Measurements from ENCODE around the gene HIRA. TPM values are rescaled to one million over a fixed set of nuclear protein-coding genes. Genes with fewer than 3 reads are reported as not detected.

Gene HIRA
- total RNA-seq, 1 experiment from 2014 or later: 51.0 TPM

GRCh38 chr22:19356708-19357269 lies 74.7 kb downstream of the HIRA start:
- ChIA-PET CTCF (no interaction called here), POLR2A (no interaction called here)
- no peak for DNase-seq (ENCODE audit: low spot score)
- no peak for TF ChIP-seq FOXK1 (CRISPR knock-in tag; IDR thresholded peaks at IDR 0.05)
- TF ChIP-seq NFATC4 (CRISPR knock-in tag; IDR thresholded peaks at IDR 0.05): no peak
- TF ChIP-seq CREM (CRISPR knock-in tag; IDR thresholded peaks at IDR 0.05): no peak
- no peak for TF ChIP-seq NR1H2 (CRISPR knock-in tag; IDR thresholded peaks at IDR 0.05)
- no peak for TF ChIP-seq FOXP4 (CRISPR knock-in tag; IDR thresholded peaks at IDR 0.05)
- TF ChIP-seq GABPB1 (CRISPR knock-in tag; IDR thresholded peaks at IDR 0.05): no peak
- TF ChIP-seq NR3C1 (CRISPR knock-in tag; conservative IDR thresholded peaks at IDR 0.05; ENCODE audit: low read depth): no peak
- TF ChIP-seq NR2C2 (CRISPR knock-in tag; IDR thresholded peaks at IDR 0.05): no peak
- no peak for TF ChIP-seq MLX (CRISPR knock-in tag; IDR thresholded peaks at IDR 0.05)
- no peak for TF ChIP-seq KAT7 (CRISPR knock-in tag; IDR thresholded peaks at IDR 0.05; ENCODE audit: borderline replicate concordance)
- TF ChIP-seq ZNF219 (CRISPR knock-in tag; IDR thresholded peaks at IDR 0.05; ENCODE audit: borderline replicate concordance): no peak
- TF ChIP-seq ESRRA (CRISPR knock-in tag; IDR thresholded peaks at IDR 0.05; ENCODE audit: borderline replicate concordance): no peak
- TF ChIP-seq ATF1 (CRISPR knock-in tag; IDR thresholded peaks at IDR 0.05): no peak
- no peak for TF ChIP-seq FOXP1 (CRISPR knock-in tag; IDR thresholded peaks at IDR 0.05; ENCODE audit: borderline replicate concordance)
- no peak for TF ChIP-seq E2F4 (CRISPR knock-in tag; IDR thresholded peaks at IDR 0.05; ENCODE audit: borderline replicate concordance, low read depth)
- TF ChIP-seq ZBTB21 (CRISPR knock-in tag; IDR thresholded peaks at IDR 0.05; ENCODE audit: borderline replicate concordance): no peak
- no peak for TF ChIP-seq RORB (CRISPR knock-in tag; IDR thresholded peaks at IDR 0.05)
- TF ChIP-seq ZSCAN18 (CRISPR knock-in tag; IDR thresholded peaks at IDR 0.05): no peak
- TF ChIP-seq NFYB (CRISPR knock-in tag; conservative IDR thresholded peaks at IDR 0.05; ENCODE audit: low read depth): no peak
- TF ChIP-seq MXD4 (CRISPR knock-in tag; IDR thresholded peaks at IDR 0.05; ENCODE audit: borderline replicate concordance): no peak
- Mint-ChIP-seq H3K9me3 (no peaks in the 10 kb centered on the region), H3K27me3 (ENCODE audit: low read depth) (no peaks in the 10 kb centered on the region), H3K27ac (no peak overlapping the region), H3K4me1 (no peaks in the 10 kb centered on the region), H3K4me3 (no peak overlapping the region), H3K36me3 (peaks cover 49% of the 10 kb centered on the region)
- no peak for ATAC-seq

GRCh38 chr22:19355413-19356157 lies 75.9 kb downstream of the HIRA start:
- ChIA-PET POLR2A (no interaction called here), CTCF (no interaction called here)
- no peaks in the 10 kb centered on the region for H3K4me1 Mint-ChIP-seq
- H3K36me3 Mint-ChIP-seq: peaks cover 49% of the 10 kb centered on the region
- H3K4me3 Mint-ChIP-seq: no peak overlapping the region
- H3K27ac Mint-ChIP-seq: no peak overlapping the region
- H3K9me3 Mint-ChIP-seq: no peaks in the 10 kb centered on the region
- no peaks in the 10 kb centered on the region for H3K27me3 Mint-ChIP-seq (ENCODE audit: low read depth)
- DNase-seq (ENCODE audit: low spot score) (no peak), ATAC-seq (no peak)
- TF ChIP-seq ZBTB21 (CRISPR knock-in tag; IDR thresholded peaks at IDR 0.05; ENCODE audit: borderline replicate concordance): no peak
- no peak for TF ChIP-seq PREB (CRISPR knock-in tag; IDR thresholded peaks at IDR 0.05; ENCODE audit: borderline replicate concordance)
- TF ChIP-seq RELA (CRISPR knock-in tag; IDR thresholded peaks at IDR 0.05; ENCODE audit: borderline replicate concordance): no peak
- no peak for TF ChIP-seq ERG (CRISPR knock-in tag; IDR thresholded peaks at IDR 0.05)
- no peak for TF ChIP-seq ZBTB43 (CRISPR knock-in tag; IDR thresholded peaks at IDR 0.05)
- TF ChIP-seq RORB (CRISPR knock-in tag; IDR thresholded peaks at IDR 0.05): no peak
- no peak for TF ChIP-seq CREB1 (CRISPR knock-in tag; IDR thresholded peaks at IDR 0.05)
- TF ChIP-seq NFE2L1 (CRISPR knock-in tag; IDR thresholded peaks at IDR 0.05): no peak
- no peak for TF ChIP-seq IRF2 (CRISPR knock-in tag; IDR thresholded peaks at IDR 0.05; ENCODE audit: borderline replicate concordance, low read depth)
